PC-3 (cell line): ENCODE results near the gene ADCY9. TPM values are rescaled to one million over a fixed set of nuclear protein-coding genes. Genes with fewer than 3 reads are reported as not detected.

Experiments used
- ATAC-seq: fragments of 200-7000 bp; cut with Tn5 transposase; 2 replicates; pipeline ENCODE4 v1.9.1; 2020; ENCODE audit warnings: mild to moderate bottlenecking, moderate library complexity
- BruUV-seq: library from RNA; stranded (reverse); fragments of 400-500 nt; replicated peaks from 2 replicates; lab custom pipeline; 2021; lab: Mats Ljungman, UMichigan
- CTCF ChIA-PET: fragments of 300-600 bp; sonication (Branson Sonifier 250); formaldehyde crosslinking; loops from one replicate; lab custom pipeline; 2022; ENCODE audit warnings: antibody characterized with exemption; lab: Charles Lee
- POLR2A ChIA-PET: fragments of 300-600 bp; sonication (Branson Sonifier 250); formaldehyde crosslinking; loops from one replicate; lab custom pipeline; 2022; ENCODE audit warnings: antibody characterized with exemption; ENCODE audit not compliant: unreplicated experiment; lab: Charles Lee
- DNase-seq: peaks from one replicate; pipeline ENCODE4 v3.0.0-alpha.2; 2015
- H2AFZ ChIP-seq: fragments of 300-600 bp; sonication (generic); 2 replicates; pipeline ENCODE4 v1.6.0; 2016; ENCODE audit warnings: antibody characterized with exemption, low read length
- H3F3A ChIP-seq: fragments of 300-600 bp; sonication (generic); one replicate; pipeline ENCODE4 v1.6.0; 2017; ENCODE audit warnings: antibody characterized with exemption, low read length, control low read depth, mild to moderate bottlenecking; ENCODE audit not compliant: unreplicated experiment
- H3K27ac ChIP-seq: fragments of 300-600 bp; sonication (generic); 2 replicates; pipeline ENCODE4 v1.5.1; 2016; ENCODE audit warnings: mild to moderate bottlenecking, low read length
- H3K27me3 ChIP-seq: fragments of 300-600 bp; sonication (generic); 2 replicates; pipeline ENCODE4 v1.6.1; 2016; ENCODE audit warnings: low read length, mixed read lengths
- H3K36me3 ChIP-seq: fragments of 300-600 bp; sonication (generic); 2 replicates; pipeline ENCODE4 v1.6.1; 2016; ENCODE audit warnings: low read depth, mixed run types, low read length, mixed read lengths
- H3K4me1 ChIP-seq: fragments of 300-600 bp; sonication (generic); 2 replicates; pipeline ENCODE4 v1.5.1; 2016; ENCODE audit warnings: low read length; ENCODE audit not compliant: insufficient read depth
- H3K4me2 ChIP-seq: fragments of 300-600 bp; sonication (generic); 2 replicates; pipeline ENCODE4 v1.6.0; 2016; ENCODE audit warnings: low read length
- H3K4me3 ChIP-seq: fragments of 300-600 bp; sonication (generic); 2 replicates; pipeline ENCODE4 v1.5.1; 2016; ENCODE audit warnings: mild to moderate bottlenecking, low read length, mixed read lengths
- H3K79me2 ChIP-seq: fragments of 300-600 bp; sonication (generic); 2 replicates; pipeline ENCODE4 v1.6.1; 2017; ENCODE audit warnings: low read length, mixed read lengths
- H3K9ac ChIP-seq: fragments of 300-600 bp; sonication (generic); 2 replicates; pipeline ENCODE4 v1.6.0; 2016; ENCODE audit warnings: mild to moderate bottlenecking, low read length
- H3K9me2 ChIP-seq: fragments of 300-600 bp; sonication (generic); replicated peaks from 2 replicates; pipeline ENCODE4 v1.6.1; 2016; ENCODE audit warnings: mixed run types, low read length, mixed read lengths
- H3K9me3 ChIP-seq: fragments of 300-600 bp; sonication (generic); 2 replicates; pipeline ENCODE4 v1.6.1; 2016; ENCODE audit warnings: low read length, mixed read lengths
- H4K20me1 ChIP-seq: fragments of 300-600 bp; sonication (generic); 2 replicates; pipeline ENCODE4 v1.6.1; 2016; ENCODE audit warnings: low read length, mixed read lengths
- EZH2 ChIP-seq: fragments of 300-600 bp; sonication (generic); IDR thresholded peaks from one replicate; pipeline ENCODE4 v1.6.1; 2017; ENCODE audit warnings: antibody characterized with exemption, mild to moderate bottlenecking, low read length; ENCODE audit not compliant: unreplicated experiment
- EZH2phosphoT487 ChIP-seq: fragments of 300-600 bp; sonication (generic); IDR thresholded peaks from 2 replicates; pipeline ENCODE4 v1.6.1; 2018; ENCODE audit warnings: mild to moderate bottlenecking, antibody characterized with exemption, low read length, borderline replicate concordance
- intact Hi-C: fragments of 100-400 bp; cut with micrococcal nuclease; formaldehyde crosslinking; loops from 2 replicates; pipeline ENCODE4 v1.9.0; 2023
- total RNA-seq: library from RNA; depleted of rRNA; stranded (reverse); fragments of >200 nt; gene quantifications from 2 replicates; pipeline ENCODE4 v1.2.3, GENCODE V29; 2014
- TF ChIP-seq, protein P1 (sequence below): fragments of 300-600 bp; sonication (generic); conservative IDR thresholded peaks from 2 replicates; pipeline ENCODE4 v1.5.1; 2017; ENCODE audit warnings: antibody characterized with exemption, low read depth, mild to moderate bottlenecking, low read length

ADCY9 gene
- total RNA-seq, 1 experiment from 2014 or later, result 6.2 TPM

DNA sequence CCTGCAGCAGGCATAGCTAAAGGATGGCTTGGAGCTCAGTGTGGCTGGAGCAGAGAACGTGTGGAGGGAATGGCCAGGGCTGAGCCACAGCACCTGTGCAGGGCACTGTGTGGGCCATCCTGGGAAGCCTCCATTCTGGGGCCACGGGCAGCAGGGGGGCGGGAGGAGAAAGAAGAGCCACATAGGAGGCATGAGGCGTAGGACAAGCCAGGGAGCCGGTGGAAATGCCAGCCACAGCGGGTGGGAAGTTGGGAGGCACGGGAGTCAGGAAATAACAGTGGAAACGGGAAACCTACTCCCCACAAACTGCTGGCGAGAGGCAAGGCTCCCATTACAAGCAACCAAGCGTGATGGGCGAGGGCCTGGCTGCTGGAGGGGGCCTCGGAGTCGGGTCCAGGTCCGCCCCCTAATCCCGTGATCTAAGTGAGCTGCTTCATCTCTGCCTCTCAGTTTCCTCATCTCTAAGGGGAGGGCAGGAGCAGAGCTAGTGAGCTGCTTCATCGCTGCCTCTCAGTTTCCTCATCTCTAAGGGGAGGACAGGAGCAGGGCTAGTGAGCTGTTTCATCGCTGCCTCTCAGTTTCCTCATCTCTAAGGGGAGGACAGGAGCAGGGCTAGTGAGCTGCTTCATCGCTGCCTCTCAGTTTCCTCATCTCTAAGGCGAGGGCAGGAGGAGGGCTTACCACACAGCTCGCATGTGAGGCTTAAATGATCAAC lies 104.9 kb downstream of the ADCY9 start:
- ChIA-PET CTCF (no interaction called here), POLR2A (no interaction called here)
- Histone ChIP-seq H3K27me3 (no peaks in the 10 kb centered on the region), H4K20me1 (no peaks in the 10 kb centered on the region), H3K9me2 (no peaks in the 10 kb centered on the region), H3K4me2 (no peak overlapping the region), H3K4me1 (no peaks in the 10 kb centered on the region), H3K9me3 (no peaks in the 10 kb centered on the region), H2AFZ (no peak overlapping the region), H3K4me3 (no peak overlapping the region), H3F3A (no peaks in the 10 kb centered on the region), H3K9ac (no peak overlapping the region), H3K79me2 (no peaks in the 10 kb centered on the region), H3K27ac (no peak overlapping the region), H3K36me3 (no peaks in the 10 kb centered on the region)
- intact Hi-C loops, result no loop called here
- ATAC-seq, result no peak
- TF ChIP-seq, protein P1, sequence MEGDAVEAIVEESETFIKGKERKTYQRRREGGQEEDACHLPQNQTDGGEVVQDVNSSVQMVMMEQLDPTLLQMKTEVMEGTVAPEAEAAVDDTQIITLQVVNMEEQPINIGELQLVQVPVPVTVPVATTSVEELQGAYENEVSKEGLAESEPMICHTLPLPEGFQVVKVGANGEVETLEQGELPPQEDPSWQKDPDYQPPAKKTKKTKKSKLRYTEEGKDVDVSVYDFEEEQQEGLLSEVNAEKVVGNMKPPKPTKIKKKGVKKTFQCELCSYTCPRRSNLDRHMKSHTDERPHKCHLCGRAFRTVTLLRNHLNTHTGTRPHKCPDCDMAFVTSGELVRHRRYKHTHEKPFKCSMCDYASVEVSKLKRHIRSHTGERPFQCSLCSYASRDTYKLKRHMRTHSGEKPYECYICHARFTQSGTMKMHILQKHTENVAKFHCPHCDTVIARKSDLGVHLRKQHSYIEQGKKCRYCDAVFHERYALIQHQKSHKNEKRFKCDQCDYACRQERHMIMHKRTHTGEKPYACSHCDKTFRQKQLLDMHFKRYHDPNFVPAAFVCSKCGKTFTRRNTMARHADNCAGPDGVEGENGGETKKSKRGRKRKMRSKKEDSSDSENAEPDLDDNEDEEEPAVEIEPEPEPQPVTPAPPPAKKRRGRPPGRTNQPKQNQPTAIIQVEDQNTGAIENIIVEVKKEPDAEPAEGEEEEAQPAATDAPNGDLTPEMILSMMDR, result no peak
- no peak for TF ChIP-seq EZH2
- no peak for TF ChIP-seq EZH2phosphoT487
- no TSS peak for BruUV-seq
- no peak for DNase-seq

DNA sequence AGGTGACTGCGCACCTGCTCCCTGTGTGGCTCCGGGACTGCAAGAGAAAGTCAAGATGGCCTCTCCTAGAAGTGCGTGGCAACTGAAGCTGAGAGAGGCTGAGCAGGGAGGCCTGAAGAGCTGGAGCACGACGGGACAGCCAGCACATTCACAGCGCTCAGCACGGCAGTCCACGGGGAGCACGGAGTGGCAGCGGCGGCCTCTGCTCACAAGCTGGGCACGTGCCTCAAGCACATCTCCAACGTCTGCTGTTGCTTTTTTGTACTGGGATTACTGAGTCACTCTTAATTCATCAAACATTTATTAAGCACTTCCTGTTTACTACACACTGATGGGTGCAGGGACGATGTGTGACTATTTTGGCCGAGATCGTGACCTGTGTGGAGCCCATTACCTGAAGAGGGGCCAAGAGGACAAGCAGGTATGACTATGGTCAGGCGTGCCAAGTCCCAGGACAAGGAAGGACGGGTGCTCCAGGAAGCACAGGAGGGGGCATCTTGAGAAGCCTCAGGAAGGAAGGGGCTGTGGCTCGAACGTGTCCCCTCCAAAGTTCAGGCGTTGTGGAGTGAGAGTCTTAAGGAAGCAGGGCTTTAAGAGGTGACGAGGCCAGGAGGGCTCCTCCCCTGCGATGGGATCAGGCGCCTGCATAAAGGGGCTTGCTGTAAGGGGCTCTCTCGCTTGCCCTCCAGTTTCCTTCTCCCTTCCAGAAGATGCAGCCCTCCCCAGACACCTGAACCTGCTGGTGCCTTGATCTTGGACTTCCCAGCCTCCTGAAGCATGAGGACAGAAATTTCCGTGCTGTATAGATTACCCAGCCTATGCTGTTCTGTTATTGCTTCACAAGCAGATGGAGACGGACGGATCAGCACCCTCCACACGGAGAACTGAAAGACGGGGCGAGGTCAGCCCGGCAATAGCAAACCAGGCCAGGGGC lies 105.8 kb downstream of the ADCY9 start:
- H3K79me2 ChIP-seq, result no peaks in the 10 kb centered on the region
- no peaks in the 10 kb centered on the region for H3K36me3 ChIP-seq
- H4K20me1 ChIP-seq, result no peaks in the 10 kb centered on the region
- no peak overlapping the region for H3K9ac ChIP-seq
- intact Hi-C loops, result no loop called here
- DNase-seq, result no peak
- no peaks in the 10 kb centered on the region for H3K9me3 ChIP-seq
- ChIA-PET CTCF (no interaction called here), POLR2A (no interaction called here)
- no peaks in the 10 kb centered on the region for H3K27me3 ChIP-seq
- H3K4me3 ChIP-seq, result no peak overlapping the region
- no peaks in the 10 kb centered on the region for H3K9me2 ChIP-seq
- ATAC-seq, result no peak
- no peak overlapping the region for H3K4me2 ChIP-seq
- TF ChIP-seq, protein P1, result no peak
- no peak for TF ChIP-seq EZH2
- TF ChIP-seq EZH2phosphoT487, result no peak
- no TSS peak for BruUV-seq
- no peak overlapping the region for H2AFZ ChIP-seq
- no peaks in the 10 kb centered on the region for H3F3A ChIP-seq
- H3K27ac ChIP-seq, result no peak overlapping the region
- H3K4me1 ChIP-seq, result no peaks in the 10 kb centered on the region
